ENCODE data around the gene LEFTY1. TPM values are rescaled to one million over a fixed set of nuclear protein-coding genes. Genes with fewer than 3 reads are reported as not detected.
"Not testable (repeated sequence)": the region's sequence is repeated elsewhere in the genome, so short reads cannot be mapped to it uniquely, and the experiment has no call there.

Gene LEFTY1
- polyA plus RNA-seq (2013, experiment 1 of 2; ENCODE audit: insufficient read length): not detected
- 0.19 TPM for polyA plus RNA-seq (2013, experiment 2 of 2; ENCODE audit: insufficient read length)

GRCh38 chr1:225888898-225889601 is at the start of gene LEFTY1:
LEFTY1 (minus strand) TSS chr1:225889146; CDS start chr1:225889066, 80 bp downstream.
- DNase-seq: no peak

GRCh38 chr1:225937048-225937968 is 48.4 kb upstream of the LEFTY1 start:
- no peak for DNase-seq

- no peak for DNase-seq
Measured at GRCh38 chr1:225936523-225936922, 47.6 kb upstream of the LEFTY1 start.

- peak; percentile 21 for DNase-seq
Measured at GRCh38 chr1:225936086-225936485, 47.1 kb upstream of the LEFTY1 start.

- no peak for DNase-seq
Measured at GRCh38 chr1:225934711-225935110, 45.8 kb upstream of the LEFTY1 start.

GRCh38 chr1:225933072-225933471 is 44.1 kb upstream of the LEFTY1 start:
- DNase-seq: peak; percentile 65

GRCh38 chr1:225931270-225932136 is 42.6 kb upstream of the LEFTY1 start:
- DNase-seq: no peak

- DNase-seq: no peak
Measured at GRCh38 chr1:225930566-225930965, 41.6 kb upstream of the LEFTY1 start.

- not testable (repeated sequence) for DNase-seq
Measured at GRCh38 chr1:225929462-225929861, 40.5 kb upstream of the LEFTY1 start.

GRCh38 chr1:225928186-225929175 is 39.5 kb upstream of the LEFTY1 start:
- DNase-seq: no peak

GRCh38 chr1:225926551-225927113 is 37.7 kb upstream of the LEFTY1 start:
- DNase-seq: no peak

GRCh38 chr1:225923692-225924555 is 35.0 kb upstream of the LEFTY1 start, which contains the start of gene PYCR2:
PYCR2 (minus strand) TSS chr1:225924250; CDS start chr1:225924110, 140 bp downstream.
- DNase-seq: peak; percentile 96

- DNase-seq: no peak
Measured at GRCh38 chr1:225923381-225923691, 34.4 kb upstream of the LEFTY1 start.

GRCh38 chr1:225921734-225922709 is 33.1 kb upstream of the LEFTY1 start:
- no peak for DNase-seq

- DNase-seq: peak; percentile 74
Measured at GRCh38 chr1:225919906-225920305, 31.0 kb upstream of the LEFTY1 start.

GRCh38 chr1:225918280-225918679 is 29.3 kb upstream of the LEFTY1 start:
- DNase-seq: no peak

- DNase-seq: no peak
Measured at GRCh38 chr1:225917536-225917935, 28.6 kb upstream of the LEFTY1 start.

GRCh38 chr1:225917101-225917500 is 28.2 kb upstream of the LEFTY1 start:
- DNase-seq: no peak

Data from fibroblast of skin of abdomen (primary cell).